K562 (cell line): ENCODE results near the gene CPTP. TPM values are rescaled to one million over a fixed set of nuclear protein-coding genes. Genes with fewer than 3 reads are reported as not detected.
A peak's percentile ranks its signal among the peaks of the same experiment; 100 is the strongest.

Source experiments
- ATF6 ChIP-seq: sonication (generic); formaldehyde crosslinking; IDR thresholded peaks from 2 replicates; pipeline ENCODE4 v1.4.0; 2020; ENCODE audit warnings: mild to moderate bottlenecking, missing genetic modification reagents
- CTCF ChIP-seq, 3 experiments: IDR thresholded peaks in 2 of 3; conservative IDR thresholded peaks in 1 of 3; 2 replicates each; pipeline ENCODE4 v1.5.1; 2011 to 2012; ENCODE audit warnings: low read length in 3 of 3, mild to moderate bottlenecking in 3 of 3, control low read depth in 2 of 3, improper control_type of control experiment in 1 of 3, inconsistent platforms in 1 of 3, low read depth in 1 of 3, mixed read lengths in 1 of 3, moderate library complexity in 1 of 3; ENCODE audit not compliant: insufficient read depth in 2 of 3
- DEAF1 ChIP-seq: fragments of 450-650 bp; formaldehyde crosslinking; IDR thresholded peaks from 2 replicates; pipeline ENCODE4 v1.4.0; 2020; ENCODE audit warnings: mild to moderate bottlenecking, moderate library complexity
- GABPA ChIP-seq: fragments of 200-800 bp; sonication (Bioruptor generic); conservative IDR thresholded peaks from 2 replicates; pipeline ENCODE4 v1.6.1; 2016; ENCODE audit warnings: low read depth, missing genetic modification characterization, missing compliant biosample characterization
- GMEB1 ChIP-seq: fragments of 250-450 bp; sonication (Bioruptor Pico); IDR thresholded peaks from 2 replicates; pipeline ENCODE4 v1.4.0; 2020; ENCODE audit warnings: mild to moderate bottlenecking
- JUND ChIP-seq, 2 experiments: IDR thresholded peaks; 2 replicates in 1 of 2; 3 replicates in 1 of 2; pipeline ENCODE4 v1.6.1; 2011; ENCODE audit warnings: borderline replicate concordance in 2 of 2, low read depth in 2 of 2, low read length in 2 of 2, improper control_type of control experiment in 1 of 2, missing biosample characterization in 1 of 2, missing genetic modification characterization in 1 of 2, missing genetic modification reagents in 1 of 2
- ZFP1 ChIP-seq: fragments of 450-650 bp; formaldehyde crosslinking; IDR thresholded peaks from 2 replicates; pipeline ENCODE4 v1.4.0; 2020; ENCODE audit warnings: mild to moderate bottlenecking, mixed read lengths
- ZNF347 ChIP-seq: fragments of 450-650 bp; formaldehyde crosslinking; IDR thresholded peaks from 2 replicates; pipeline ENCODE4 v1.4.0; 2020; ENCODE audit warnings: low read depth, mild to moderate bottlenecking, moderate library complexity
- ZNF354B ChIP-seq: fragments of 250-450 bp; sonication (Bioruptor Pico); IDR thresholded peaks from 2 replicates; pipeline ENCODE4 v1.4.0; 2020
- ZNF518B ChIP-seq: fragments of 250-450 bp; sonication (Bioruptor Pico); IDR thresholded peaks from 2 replicates; pipeline ENCODE4 v1.5.0; 2021; ENCODE audit warnings: mild to moderate bottlenecking, moderate library complexity
- ZNF766 ChIP-seq: fragments of 200-800 bp; sonication (Bioruptor generic); conservative IDR thresholded peaks from 2 replicates; pipeline ENCODE4 v1.6.1; 2016; ENCODE audit warnings: missing genetic modification characterization, missing compliant biosample characterization
- ZZZ3 ChIP-seq: fragments of 450-650 bp; IDR thresholded peaks from 2 replicates; pipeline ENCODE4 v1.6.1; 2016; ENCODE audit warnings: antibody characterized with exemption, mild to moderate bottlenecking, moderate library complexity
- polyA plus RNA-seq, 8 experiments: library from polyadenylated mRNA; depleted of rRNA in 4 of 8; stranded (reverse) in 5 of 8; unstranded in 3 of 8; fragments of >200 nt; fragmentation: Nextera tagmentation in 2 of 8; fragmentation: Illumina TruSeq in 1 of 8; extraction: Ambion mirVana in 2 of 8; extraction: Trizol in 1 of 8; gene quantifications; 2 replicates each; pipeline versions ENCODE4 v1.2.1 to v1.2.3, GENCODE V29; 2011 to 2014; ENCODE audit warnings: inconsistent platforms in 1 of 8, missing spikeins in 1 of 8
- total RNA-seq, 7 experiments: library from RNA; depleted of rRNA in 6 of 7; stranded (reverse); fragments of >200 nt in 6 of 7; fragmentation: Illumina TruSeq in 2 of 7; extraction: Trizol in 2 of 7; gene quantifications; 2 replicates each; pipeline versions ENCODE4 v1.2.1 to v1.2.3, GENCODE V29; 2011 to 2021; ENCODE audit warnings: low replicate concordance in 1 of 7

Gene CPTP
- total and polyA plus RNA-seq, 9 of the 15 experiments (the other 6 are each of a cell fraction or from before 2014, with no cell fraction given), result 0.11 to 25.8 (median 3.5) TPM

- TF ChIP-seq ATF6 (no peak), DEAF1 (CRISPR knock-in tag) (0 out of 2 replicates have a peak, but pooled peaks have one; percentile 20), ZNF354B (CRISPR knock-in tag) (no peak), ZNF347 (CRISPR knock-in tag) (no peak), ZFP1 (CRISPR knock-in tag) (no peak), ZNF766 (CRISPR knock-in tag) (no peak), ZNF518B (CRISPR knock-in tag) (no peak), GABPA (no peak), CTCF (IDR thresholded peaks at IDR 0.05 in 2 of 3, conservative IDR thresholded peaks at IDR 0.05 in 1 of 3; ENCODE audit: insufficient read depth in 2 of 3, low read depth in 1 of 3, low read length in 3 of 3) (peak; percentile 83 to 97 (median 94)), ZZZ3 (no peak), GMEB1 (CRISPR knock-in tag) (no peak), JUND (IDR thresholded peaks at IDR 0.05; ENCODE audit: borderline replicate concordance, low read depth, low read length) (peak; percentile 11; the same call in 1 of the 2 replicates), JUND (tag; IDR thresholded peaks at IDR 0.05; ENCODE audit: borderline replicate concordance, low read depth, low read length) (no peak)
These were observed 47.4 kb downstream of the CPTP start (continued) for GRCh38 chr1:1371746-1372711.
